Measurements from ENCODE around the gene PIAS1.

GRCh38 chr15:68078365-68078764, 24.2 kb downstream of the PIAS1 start:
- no peak for TF ChIP-seq YY1 (IDR thresholded peaks at IDR 0.05; ENCODE audit: extremely low read depth, insufficient replicate concordance, low read depth, low read length)
- no peak for TF ChIP-seq TCF7L2 (IDR thresholded peaks at IDR 0.05; ENCODE audit: borderline replicate concordance, extremely low read depth, insufficient read depth, insufficient read length)
- TF ChIP-seq CTCF (IDR thresholded peaks at IDR 0.05 in 2 of 3, conservative IDR thresholded peaks at IDR 0.05 in 1 of 3; ENCODE audit: borderline replicate concordance in 1 of 3, insufficient read depth in 1 of 3, low read depth in 2 of 3, low read length in 2 of 3), result no peak
- TF ChIP-seq MAX (IDR thresholded peaks at IDR 0.05), result no peak
- no peak for TF ChIP-seq POLR2AphosphoS5 (IDR thresholded peaks at IDR 0.05; ENCODE audit: low read depth, low read length)
- no peak for TF ChIP-seq EZH2 (IDR thresholded peaks at IDR 0.05)
- TF ChIP-seq ZBTB33 (IDR thresholded peaks at IDR 0.05; ENCODE audit: extremely low read depth, insufficient replicate concordance, low read length), result no peak
- TF ChIP-seq SIN3A (IDR thresholded peaks at IDR 0.05; ENCODE audit: low read depth), result no peak
- no peak for TF ChIP-seq POLR2A (IDR thresholded peaks at IDR 0.05; ENCODE audit: borderline replicate concordance, extremely low read depth, insufficient read depth, insufficient read length)
- TF ChIP-seq EZH2phosphoT487 (IDR thresholded peaks at IDR 0.05; ENCODE audit: borderline replicate concordance), result no peak

Measured in HCT116 (cell line).